ENCODE data around the gene ARMS2. TPM values are rescaled to one million over a fixed set of nuclear protein-coding genes. Genes with fewer than 3 reads are reported as not detected.
A peak's percentile ranks its signal among the peaks of the same experiment; 100 is the strongest.

ARMS2 gene
- polyA plus RNA-seq, 3 donors, result not detected

- H3K9me3 Mint-ChIP-seq, result peaks cover 0 to 4% (median 0%) of the 10 kb centered on the region in 7 donors
- peaks cover 37 to 53% (median 38%) of the 10 kb centered on the region in 3 donors for H3K27me3 Mint-ChIP-seq (ENCODE audit: low read depth in 3 of 3)
- Histone ChIP-seq H3K36me3 (replicated peaks in 1 of 2; ENCODE audit: control insufficient read depth in 1 of 2, insufficient read depth in 2 of 2, low read length in 2 of 2) (no peaks in the 10 kb centered on the region), H3K4me2 (replicated peaks; ENCODE audit: extremely low read depth, low read length, poor library complexity, severe bottlenecking) (no peak overlapping the region), H3K27ac (ENCODE audit: low read depth in 1 of 2, low read length in 2 of 2) (no peak overlapping the region), H3K27me3 (ENCODE audit: control insufficient read depth in 2 of 2, insufficient read depth in 2 of 2, low read length in 2 of 2) (peaks cover 1 to 26% of the 10 kb centered on the region in 2 donors), H3K9ac (ENCODE audit: insufficient read depth, low read length, poor library complexity, severe bottlenecking) (no peak overlapping the region), H3K4me3 (replicated peaks in 1 of 3; ENCODE audit: low read depth in 2 of 3, low read length in 3 of 3) (no peak overlapping the region), H4K20me1 (ENCODE audit: insufficient read depth, low read length) (no peaks in the 10 kb centered on the region), H3K79me2 (ENCODE audit: insufficient read depth, low read length) (no peaks in the 10 kb centered on the region), H3K9me3 (replicated peaks in 1 of 2; ENCODE audit: control insufficient read depth in 1 of 2, insufficient read depth in 1 of 2, low read length in 2 of 2) (peaks cover 0 to 2% of the 10 kb centered on the region in 2 donors), H3K4me1 (ENCODE audit: control insufficient read depth in 1 of 2, insufficient read depth in 2 of 2, low read length in 2 of 2) (peaks cover 8 to 14% of the 10 kb centered on the region in 2 donors), H2AFZ (ENCODE audit: insufficient read depth, low read depth, low read length, poor library complexity, severe bottlenecking) (no peak overlapping the region)
- peaks cover 0 to 5% of the 10 kb centered on the region in 2 donors for H3K36me3 Mint-ChIP-seq
- intact Hi-C loops (cut with micrococcal nuclease), result no loop called here
- no peak overlapping the region for H3K27ac Mint-ChIP-seq
- DNase-seq, result no peak
- peak overlapping the region in 1 of 2 donors; percentile 4 for H3K4me3 Mint-ChIP-seq
- peaks cover 27% of the 10 kb centered on the region for H3K4me1 Mint-ChIP-seq
- TF ChIP-seq, protein P1, sequence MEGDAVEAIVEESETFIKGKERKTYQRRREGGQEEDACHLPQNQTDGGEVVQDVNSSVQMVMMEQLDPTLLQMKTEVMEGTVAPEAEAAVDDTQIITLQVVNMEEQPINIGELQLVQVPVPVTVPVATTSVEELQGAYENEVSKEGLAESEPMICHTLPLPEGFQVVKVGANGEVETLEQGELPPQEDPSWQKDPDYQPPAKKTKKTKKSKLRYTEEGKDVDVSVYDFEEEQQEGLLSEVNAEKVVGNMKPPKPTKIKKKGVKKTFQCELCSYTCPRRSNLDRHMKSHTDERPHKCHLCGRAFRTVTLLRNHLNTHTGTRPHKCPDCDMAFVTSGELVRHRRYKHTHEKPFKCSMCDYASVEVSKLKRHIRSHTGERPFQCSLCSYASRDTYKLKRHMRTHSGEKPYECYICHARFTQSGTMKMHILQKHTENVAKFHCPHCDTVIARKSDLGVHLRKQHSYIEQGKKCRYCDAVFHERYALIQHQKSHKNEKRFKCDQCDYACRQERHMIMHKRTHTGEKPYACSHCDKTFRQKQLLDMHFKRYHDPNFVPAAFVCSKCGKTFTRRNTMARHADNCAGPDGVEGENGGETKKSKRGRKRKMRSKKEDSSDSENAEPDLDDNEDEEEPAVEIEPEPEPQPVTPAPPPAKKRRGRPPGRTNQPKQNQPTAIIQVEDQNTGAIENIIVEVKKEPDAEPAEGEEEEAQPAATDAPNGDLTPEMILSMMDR (IDR thresholded peaks at IDR 0.05), result no peak
- WGBS (ENCODE audit: insufficient coverage), result 88% methylated on average over 4 of the region's 6 CpGs
These were observed 21.9 kb downstream of the ARMS2 start for GRCh38 chr10:122476333-122476695.

DNA sequence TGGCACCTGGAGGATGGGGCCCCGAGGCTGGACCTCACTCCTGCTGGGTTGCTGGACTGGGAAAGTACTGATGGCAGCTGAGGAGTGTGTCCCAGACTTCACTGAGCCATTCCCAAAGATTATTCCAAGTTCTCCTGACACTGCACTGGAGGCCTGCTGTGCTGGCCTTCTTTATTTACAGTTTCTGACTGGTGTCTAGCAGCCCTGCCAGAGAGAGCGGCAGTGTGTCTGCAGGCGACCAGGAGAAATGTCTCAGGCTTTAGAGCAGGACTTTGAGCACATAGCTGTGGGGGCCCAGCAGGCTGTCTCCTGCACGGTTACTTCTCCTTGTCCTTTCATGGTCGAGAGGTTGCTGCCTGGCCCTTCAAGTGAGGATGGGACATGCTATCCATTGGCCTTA lies 23.0 kb downstream of the ARMS2 start:
- H3K27me3 Mint-ChIP-seq (ENCODE audit: low read depth in 3 of 3), result peaks cover 34 to 52% (median 39%) of the 10 kb centered on the region in 3 donors
- H3K4me3 Mint-ChIP-seq, result no peak overlapping the region
- no peak overlapping the region for H3K4me2 ChIP-seq (replicated peaks; ENCODE audit: extremely low read depth, low read length, poor library complexity, severe bottlenecking)
- H3K9me3 ChIP-seq (replicated peaks in 1 of 2; ENCODE audit: control insufficient read depth in 1 of 2, insufficient read depth in 1 of 2, low read length in 2 of 2), result peaks cover 0 to 6% of the 10 kb centered on the region in 2 donors
- 88% methylated on average over 4 of the region's 5 CpGs for WGBS (ENCODE audit: insufficient coverage)
- H3K27ac ChIP-seq (ENCODE audit: low read depth in 1 of 2, low read length in 2 of 2), result no peak overlapping the region
- no peaks in the 10 kb centered on the region for H3K36me3 ChIP-seq (replicated peaks in 1 of 2; ENCODE audit: control insufficient read depth in 1 of 2, insufficient read depth in 2 of 2, low read length in 2 of 2)
- H3K4me3 ChIP-seq (replicated peaks in 1 of 3; ENCODE audit: low read depth in 2 of 3, low read length in 3 of 3), result no peak overlapping the region
- intact Hi-C loops (cut with micrococcal nuclease), result no loop called here
- no peak for DNase-seq
- TF ChIP-seq, protein P1 (IDR thresholded peaks at IDR 0.05), result no peak
- H3K36me3 Mint-ChIP-seq, result peaks cover 0 to 5% of the 10 kb centered on the region in 2 donors
- peaks cover 27% of the 10 kb centered on the region for H3K4me1 Mint-ChIP-seq
- peaks cover 0 to 19% of the 10 kb centered on the region in 2 donors for H3K27me3 ChIP-seq (ENCODE audit: control insufficient read depth in 2 of 2, insufficient read depth in 2 of 2, low read length in 2 of 2)
- H3K27ac Mint-ChIP-seq, result no peak overlapping the region
- peaks cover 0 to 8% (median 3%) of the 10 kb centered on the region in 7 donors for H3K9me3 Mint-ChIP-seq
- H4K20me1 ChIP-seq (ENCODE audit: insufficient read depth, low read length), result no peaks in the 10 kb centered on the region
- no peaks in the 10 kb centered on the region for H3K79me2 ChIP-seq (ENCODE audit: insufficient read depth, low read length)
- H3K9ac ChIP-seq (ENCODE audit: insufficient read depth, low read length, poor library complexity, severe bottlenecking), result no peak overlapping the region
- H2AFZ ChIP-seq (ENCODE audit: insufficient read depth, low read depth, low read length, poor library complexity, severe bottlenecking), result no peak overlapping the region
- H3K4me1 ChIP-seq (ENCODE audit: control insufficient read depth in 1 of 2, insufficient read depth in 2 of 2, low read length in 2 of 2), result peaks cover 8 to 14% of the 10 kb centered on the region in 2 donors

Data from CD14-positive monocyte (primary cell).